Effector memory CD4-positive, alpha-beta T cell (primary cell): ENCODE measurements around the gene DNAJC2.
"Not testable (repeated sequence)": the region's sequence is repeated elsewhere in the genome, so short reads cannot be mapped to it uniquely, and the experiment has no call there.

Experiments used
- DNase-seq, 3 donors: peaks; one replicate each; pipeline ENCODE4 v3.0.0-alpha.2; 2020
- H3K27ac ChIP-seq: 2 replicates; pipeline ENCODE4 v1.7.0; 2013; ENCODE audit warnings: mild to moderate bottlenecking, low read length, moderate library complexity; ENCODE audit not compliant: insufficient read depth, poor library complexity, severe bottlenecking
- H3K27me3 ChIP-seq: replicated peaks from 2 replicates; pipeline ENCODE4 v1.7.0; 2013; ENCODE audit warnings: mild to moderate bottlenecking, low read length; ENCODE audit not compliant: insufficient read depth, control insufficient read depth, poor library complexity, severe bottlenecking
- H3K36me3 ChIP-seq: 2 replicates; pipeline ENCODE4 v1.7.0; 2013; ENCODE audit warnings: mild to moderate bottlenecking, low read length, moderate library complexity; ENCODE audit not compliant: control insufficient read depth, insufficient read depth
- H3K4me1 ChIP-seq: 2 replicates; pipeline ENCODE4 v1.7.0; 2013; ENCODE audit warnings: low read length, mild to moderate bottlenecking; ENCODE audit not compliant: control insufficient read depth, insufficient read depth, poor library complexity, severe bottlenecking
- H3K4me3 ChIP-seq: 2 replicates; pipeline ENCODE4 v1.7.0; 2013; ENCODE audit warnings: low read length, low read depth, mild to moderate bottlenecking; ENCODE audit not compliant: insufficient read depth, poor library complexity, severe bottlenecking
- H3K9me3 ChIP-seq: 2 replicates; pipeline ENCODE4 v1.7.0; 2013; ENCODE audit warnings: mild to moderate bottlenecking, low read length, moderate library complexity; ENCODE audit not compliant: control insufficient read depth

DNAJC2 gene

GRCh38 chr7:103274867-103275266, 69.7 kb downstream of the DNAJC2 start:
- H3K4me1 ChIP-seq, H3K4me3 ChIP-seq, H3K27ac ChIP-seq, H3K27me3 ChIP-seq, H3K36me3 ChIP-seq, H3K9me3 ChIP-seq, DNase-seq: not testable (repeated sequence)

GRCh38 chr7:103273374-103273773, 71.2 kb downstream of the DNAJC2 start:
- DNase-seq, H3K27ac ChIP-seq, H3K4me3 ChIP-seq, H3K4me1 ChIP-seq, H3K27me3 ChIP-seq, H3K36me3 ChIP-seq, H3K9me3 ChIP-seq: not testable (repeated sequence)

- H3K9me3 ChIP-seq, DNase-seq, H3K4me3 ChIP-seq, H3K4me1 ChIP-seq, H3K27ac ChIP-seq, H3K27me3 ChIP-seq, H3K36me3 ChIP-seq: not testable (repeated sequence)
Observed at GRCh38 chr7:103266229-103266628, 78.3 kb downstream of the DNAJC2 start.

- H3K9me3 ChIP-seq, H3K36me3 ChIP-seq, H3K27me3 ChIP-seq, H3K27ac ChIP-seq, DNase-seq, H3K4me3 ChIP-seq, H3K4me1 ChIP-seq: not testable (repeated sequence)
Observed at GRCh38 chr7:103264054-103264453, 80.5 kb downstream of the DNAJC2 start.
